ENCODE data around the gene DOCK3.

DNA sequence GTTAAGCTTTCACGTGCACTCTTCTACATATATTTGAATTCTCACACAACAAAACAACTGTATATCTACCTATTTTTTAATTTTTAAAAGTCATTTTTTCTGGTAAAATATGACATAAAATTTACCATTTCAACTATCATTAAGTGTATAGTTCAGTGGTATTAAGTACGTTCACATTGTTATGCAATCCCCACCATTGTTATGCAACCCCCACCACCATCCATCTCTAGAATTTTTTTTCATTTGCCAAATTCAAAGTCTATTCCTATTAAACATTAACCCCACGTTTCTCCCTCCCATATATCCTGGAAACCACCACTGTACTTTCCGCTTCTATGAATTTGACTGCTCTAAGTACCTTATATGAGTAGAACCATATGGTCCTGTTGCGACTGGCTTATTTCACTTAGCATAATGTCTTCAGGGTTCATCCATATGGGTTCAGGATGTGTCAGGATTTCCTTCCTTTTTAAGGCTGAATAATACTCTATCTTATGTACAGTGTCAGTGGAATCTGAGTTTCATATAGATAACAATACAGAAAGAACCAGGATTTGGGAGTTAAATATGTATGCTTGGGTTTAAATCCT is 279.2 kb downstream of the DOCK3 start:
- TF ChIP-seq TAF1 (IDR thresholded peaks at IDR 0.05; ENCODE audit: low read depth, low read length) = no peak
- no peak for TF ChIP-seq SPI1 (IDR thresholded peaks at IDR 0.05; ENCODE audit: low read depth, low read length)

Measured in GM12891 (cell line).